Spleen (tissue), 11 donors: ENCODE results near the gene PDE10A. TPM values are rescaled to one million over a fixed set of nuclear protein-coding genes. Genes with fewer than 3 reads are reported as not detected.

Experiments
- DNase-seq: peaks from one replicate; pipeline ENCODE4 v3.0.0-alpha.2; 2020
- H3K27ac ChIP-seq, 8 donors: fragments of 200-600 bp; sonication (generic) in 7 of 8; 1 replicate in 4 of 8; 2 replicates in 4 of 8; pipeline versions ENCODE4 v1.5.0 to v1.8.0; 2016 to 2021; ENCODE audit warnings: inconsistent platforms in 4 of 8, mild to moderate bottlenecking in 4 of 8, moderate library complexity in 1 of 8
- H3K27me3 ChIP-seq, 7 donors: fragments of 200-600 bp; sonication (generic) in 6 of 7; replicated peaks in 1 of 7; 1 replicate in 4 of 7; 2 replicates in 3 of 7; pipeline versions ENCODE4 v1.5.0 to v1.8.0; 2016 to 2021; ENCODE audit warnings: inconsistent platforms in 3 of 7, mild to moderate bottlenecking in 1 of 7
- H3K36me3 ChIP-seq, 6 donors: fragments of 200-600 bp; sonication (generic) in 5 of 6; 1 replicate in 4 of 6; 2 replicates in 2 of 6; pipeline versions ENCODE4 v1.5.0 to v1.8.0; 2016 to 2021; ENCODE audit warnings: inconsistent platforms in 2 of 6
- H3K4me1 ChIP-seq, 6 donors: fragments of 200-600 bp; sonication (generic) in 5 of 6; 1 replicate in 3 of 6; 2 replicates in 3 of 6; pipeline versions ENCODE4 v1.5.0 to v1.8.0; 2016 to 2021; ENCODE audit warnings: inconsistent platforms in 3 of 6
- H3K4me3 ChIP-seq, 8 donors: fragments of 200-600 bp; sonication (generic) in 7 of 8; 1 replicate in 4 of 8; 2 replicates in 4 of 8; pipeline versions ENCODE4 v1.5.0 to v1.8.0; 2016 to 2021; ENCODE audit warnings: inconsistent platforms in 4 of 8, mild to moderate bottlenecking in 4 of 8, moderate library complexity in 2 of 8
- H3K9me3 ChIP-seq, 8 donors: fragments of 200-600 bp; sonication (generic) in 7 of 8; 1 replicate in 4 of 8; 2 replicates in 4 of 8; pipeline versions ENCODE4 v1.5.0 to v1.8.0; 2016 to 2021; ENCODE audit warnings: inconsistent platforms in 4 of 8
- CTCF ChIP-seq, 11 experiments: fragments of 200-600 bp in 7 of 11; fragments of 450-650 bp in 4 of 11; sonication (generic) in 4 of 11; IDR thresholded peaks in 8 of 11; conservative IDR thresholded peaks in 3 of 11; 1 replicate in 7 of 11; 2 replicates in 4 of 11; pipeline versions ENCODE4 v1.4.0 to v1.8.0; 2016 to 2021; ENCODE audit warnings: antibody characterized with exemption in 11 of 11, inconsistent platforms in 4 of 11, mild to moderate bottlenecking in 1 of 11
- POLR2A ChIP-seq, 3 donors: fragments of 450-650 bp; IDR thresholded peaks; one replicate each; pipeline ENCODE4 v1.5.1; 2017; ENCODE audit warnings: antibody characterized with exemption in 3 of 3, mild to moderate bottlenecking in 1 of 3
- POLR2AphosphoS5 ChIP-seq, 3 donors: sonication (generic); formaldehyde crosslinking; IDR thresholded peaks; one replicate each; pipeline ENCODE4 v1.5.1; 2017; ENCODE audit warnings: antibody characterized with exemption in 3 of 3
- WGBS, 5 donors: extraction: QIAGEN DNeasy Blood & Tissue Kit in 3 of 5; methylation state at CpG; one replicate each; pipeline versions ENCODE4 v1.1.5 to v1.1.7; 2013 to 2018; 5-methylcytosine and 5-hydroxymethylcytosine counted together
- intact Hi-C: fragments of 100-400 bp; cut with DNase I; formaldehyde crosslinking; loops from one replicate; pipeline ENCODE4 v1.15.0; 2023; ENCODE audit warnings: low total_unique reads
- polyA plus RNA-seq, 3 donors: library from polyadenylated mRNA; stranded (reverse); fragments of 200-250 nt; gene quantifications; one replicate each; pipeline ENCODE4 v1.2.1, GENCODE V29; 2013
- total RNA-seq, 7 donors: library from RNA; depleted of rRNA in 3 of 7; stranded (reverse); fragments of >200 nt in 3 of 7; fragmentation: NEBNext Ultra II Directional in 4 of 7; extraction: Animal tissue kit (Norgen Biotek cat#: 25700) in 4 of 7; gene quantifications; one replicate each; pipeline versions ENCODE4 v1.1.0 to v1.2.1, GENCODE V29; 2016 to 2021
- donor health status: healthy with polysubstance abuse.
- donor health status: DM: no; HTN: no; CAD: no; lungs with moderate emphysema.
- donor health status: DM: no; HTN: no; CAD: no.
- donor health status: Bipolar disorder and iron deficiency.
- donor health status: healthy.
- donor health status: DM: no; HTN: no; CAD: no.
- donor health status: DM: yes; HTN: yes; CAD: no.

Gene PDE10A
- total and polyA plus RNA-seq, 10 donors = 1.1 to 28.2 (median 9.6) TPM

- no peak for DNase-seq
- peaks cover 0 to 6% (median 0%) of the 10 kb centered on the region in 7 donors for H3K27me3 ChIP-seq
- TF ChIP-seq POLR2A (IDR thresholded peaks at IDR 0.05) (no peak), POLR2AphosphoS5 (IDR thresholded peaks at IDR 0.05) (no peak), CTCF (IDR thresholded peaks at IDR 0.05 in 8 of 11, conservative IDR thresholded peaks at IDR 0.05 in 3 of 11) (no peak)
- WGBS, 5 donors = 32 to 68% (median 56%) methylated on average over 1 of the region's 1 CpG
- no peak overlapping the region for H3K4me3 ChIP-seq
- no peaks in the 10 kb centered on the region for H3K4me1 ChIP-seq
- H3K9me3 ChIP-seq = no peaks in the 10 kb centered on the region
- H3K36me3 ChIP-seq = no peaks in the 10 kb centered on the region
- intact Hi-C loops = no loop called here
- no peak overlapping the region for H3K27ac ChIP-seq
Measured at GRCh38 chr6:165685302-165685701, 22.3 kb upstream of the PDE10A start.

- no peaks in the 10 kb centered on the region for H3K36me3 ChIP-seq
- no peak overlapping the region for H3K27ac ChIP-seq
- H3K9me3 ChIP-seq = no peaks in the 10 kb centered on the region
- H3K4me1 ChIP-seq = no peaks in the 10 kb centered on the region
- peaks cover 0 to 10% (median 0%) of the 10 kb centered on the region in 7 donors for H3K27me3 ChIP-seq
- no peak overlapping the region for H3K4me3 ChIP-seq
- WGBS, 5 donors = 89 to 95% (median 90%) methylated on average over 10 of the region's 10 CpGs
- intact Hi-C loops = no loop called here
- TF ChIP-seq POLR2AphosphoS5 (IDR thresholded peaks at IDR 0.05) = no peak
- TF ChIP-seq POLR2A (IDR thresholded peaks at IDR 0.05) = no peak
- TF ChIP-seq CTCF (IDR thresholded peaks at IDR 0.05 in 8 of 11, conservative IDR thresholded peaks at IDR 0.05 in 3 of 11) = no peak
- DNase-seq = no peak
Measured at GRCh38 chr6:165684333-165684732, 21.3 kb upstream of the PDE10A start.

GRCh38 chr6:165680975-165681374, 17.9 kb upstream of the PDE10A start:
- no peaks in the 10 kb centered on the region for H3K4me1 ChIP-seq
- H3K27me3 ChIP-seq = peaks cover 0 to 11% (median 0%) of the 10 kb centered on the region in 7 donors
- no peak overlapping the region for H3K4me3 ChIP-seq
- H3K27ac ChIP-seq = no peak overlapping the region
- no peak for TF ChIP-seq CTCF (IDR thresholded peaks at IDR 0.05 in 8 of 11, conservative IDR thresholded peaks at IDR 0.05 in 3 of 11)
- no peak for TF ChIP-seq POLR2A (IDR thresholded peaks at IDR 0.05)
- TF ChIP-seq POLR2AphosphoS5 (IDR thresholded peaks at IDR 0.05) = no peak
- H3K9me3 ChIP-seq = no peaks in the 10 kb centered on the region
- H3K36me3 ChIP-seq = no peaks in the 10 kb centered on the region
- no peak for DNase-seq
- intact Hi-C loops = no loop called here
- 71 to 85% (median 79%) methylated on average over 5 of the region's 5 CpGs for WGBS, 5 donors

- Histone ChIP-seq H3K27me3 (peaks cover 0 to 11% (median 0%) of the 10 kb centered on the region in 7 donors), H3K9me3 (no peaks in the 10 kb centered on the region), H3K4me3 (no peak overlapping the region), H3K36me3 (no peaks in the 10 kb centered on the region), H3K27ac (no peak overlapping the region), H3K4me1 (no peaks in the 10 kb centered on the region)
- TF ChIP-seq POLR2AphosphoS5 (IDR thresholded peaks at IDR 0.05) = no peak
- no peak for TF ChIP-seq POLR2A (IDR thresholded peaks at IDR 0.05)
- no peak for TF ChIP-seq CTCF (IDR thresholded peaks at IDR 0.05 in 8 of 11, conservative IDR thresholded peaks at IDR 0.05 in 3 of 11)
- no peak for DNase-seq
- WGBS, 5 donors = 76 to 84% (median 83%) methylated on average over 10 of the region's 10 CpGs
- intact Hi-C loops = no loop called here
Measured at GRCh38 chr6:165679326-165679725, 16.3 kb upstream of the PDE10A start.
